HG02981 (cell line): ENCODE results near the gene TMEM140.

Experiments used
- ATAC-seq: cut with Tn5 transposase; IDR thresholded peaks from one replicate; pipeline ENCODE4 v1.9.1; 2021; ENCODE audit warnings: mild to moderate bottlenecking, moderate library complexity; ENCODE audit not compliant: unreplicated experiment

The TMEM140 gene

DNA sequence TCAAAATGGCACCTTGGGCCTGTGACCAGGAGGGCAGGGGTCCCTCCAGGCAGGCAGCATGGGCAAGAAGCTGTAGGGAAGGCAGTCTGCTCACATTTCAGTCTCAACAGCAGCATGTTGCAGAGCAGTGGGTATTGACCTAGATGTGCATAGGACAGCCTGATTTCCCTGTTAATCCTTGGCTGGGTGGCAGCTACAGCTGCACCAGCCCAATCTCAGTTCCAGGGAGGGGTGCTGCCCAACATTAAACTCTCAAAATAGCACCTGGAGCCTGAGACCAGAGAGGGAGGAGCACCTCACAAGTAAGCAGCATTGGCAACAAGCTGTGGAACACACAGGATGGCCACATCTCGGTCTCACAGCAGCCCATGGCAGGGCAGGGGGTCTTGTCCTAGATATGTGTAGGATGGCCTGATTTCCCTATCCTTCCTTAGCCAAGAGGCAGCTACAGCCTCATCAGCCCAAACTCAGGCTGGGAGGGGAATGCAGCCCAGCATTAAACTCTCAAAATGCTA, 10.3 kb downstream of the TMEM140 start:
- no peak for ATAC-seq

DNA sequence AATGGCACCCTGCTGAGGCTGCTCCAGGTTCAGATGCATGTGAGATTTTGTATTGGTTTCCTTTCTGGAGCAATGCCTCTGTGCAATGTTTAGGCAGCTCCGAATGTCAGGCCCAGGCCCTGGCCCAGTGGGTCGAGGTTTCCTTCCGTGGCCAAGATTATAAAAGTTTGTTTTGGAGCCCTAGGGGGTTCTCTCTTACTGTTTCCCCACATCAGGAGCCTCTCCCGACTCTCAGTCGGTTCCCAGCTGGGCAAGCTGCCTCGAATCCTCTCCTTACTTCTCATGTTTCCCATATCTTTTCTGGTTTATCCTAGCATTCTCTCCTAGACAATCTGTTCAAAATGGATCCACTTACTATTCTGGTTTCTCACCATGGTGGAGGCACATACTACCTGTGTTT, 11.0 kb downstream of the TMEM140 start:
- ATAC-seq: no peak

- no peak for ATAC-seq
These were observed 11.7 kb downstream of the TMEM140 start for GRCh38 chr7:135159359-135160085.

GRCh38 chr7:135160098-135160857, 12.4 kb downstream of the TMEM140 start:
- ATAC-seq: peak; percentile 57

DNA sequence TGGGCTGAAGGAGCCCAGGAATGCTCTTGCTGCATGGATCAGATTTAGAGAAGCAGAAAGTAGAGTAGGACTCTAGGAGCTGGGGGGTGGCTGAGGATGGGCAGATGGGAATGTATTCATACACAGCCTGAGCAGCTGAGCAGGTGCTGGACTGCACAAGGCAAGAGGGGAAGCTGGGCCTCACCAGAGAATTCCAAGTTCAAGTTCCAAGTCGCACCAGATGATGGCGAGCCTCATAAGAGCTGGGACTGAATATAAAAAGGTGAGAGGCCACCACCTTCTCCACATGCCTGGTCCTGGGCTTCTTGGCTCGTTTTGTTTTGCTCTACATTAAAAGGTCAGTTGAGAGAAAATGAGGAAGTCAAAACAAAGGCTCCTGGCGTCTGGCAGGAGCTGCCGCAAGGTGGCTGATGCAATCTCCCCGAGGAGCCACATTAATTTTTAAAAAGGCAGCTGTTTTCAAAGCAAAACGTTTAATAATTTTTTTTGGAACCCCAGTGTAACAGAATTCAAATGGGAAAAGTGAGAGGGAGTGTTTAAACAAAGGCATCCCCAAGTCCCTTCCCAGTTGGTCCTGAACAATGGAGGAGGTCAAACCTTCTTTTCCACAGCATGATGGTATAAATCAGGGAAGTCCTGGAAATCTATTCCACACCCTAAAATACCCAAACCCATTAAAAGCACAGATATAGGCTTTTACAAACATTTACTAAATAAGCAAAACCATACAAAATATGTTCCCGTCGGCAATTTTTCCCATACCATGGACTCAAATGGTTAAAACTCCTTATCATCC, 13.2 kb downstream of the TMEM140 start:
- no peak for ATAC-seq

GRCh38 chr7:135161669-135162068, 13.8 kb downstream of the TMEM140 start:
- no peak for ATAC-seq

- ATAC-seq: no peak
These were observed 14.6 kb downstream of the TMEM140 start for GRCh38 chr7:135162382-135163001.

GRCh38 chr7:135164357-135165061, 16.6 kb downstream of the TMEM140 start:
- no peak for ATAC-seq

GRCh38 chr7:135165862-135166261, 18.0 kb downstream of the TMEM140 start:
- no peak for ATAC-seq

DNA sequence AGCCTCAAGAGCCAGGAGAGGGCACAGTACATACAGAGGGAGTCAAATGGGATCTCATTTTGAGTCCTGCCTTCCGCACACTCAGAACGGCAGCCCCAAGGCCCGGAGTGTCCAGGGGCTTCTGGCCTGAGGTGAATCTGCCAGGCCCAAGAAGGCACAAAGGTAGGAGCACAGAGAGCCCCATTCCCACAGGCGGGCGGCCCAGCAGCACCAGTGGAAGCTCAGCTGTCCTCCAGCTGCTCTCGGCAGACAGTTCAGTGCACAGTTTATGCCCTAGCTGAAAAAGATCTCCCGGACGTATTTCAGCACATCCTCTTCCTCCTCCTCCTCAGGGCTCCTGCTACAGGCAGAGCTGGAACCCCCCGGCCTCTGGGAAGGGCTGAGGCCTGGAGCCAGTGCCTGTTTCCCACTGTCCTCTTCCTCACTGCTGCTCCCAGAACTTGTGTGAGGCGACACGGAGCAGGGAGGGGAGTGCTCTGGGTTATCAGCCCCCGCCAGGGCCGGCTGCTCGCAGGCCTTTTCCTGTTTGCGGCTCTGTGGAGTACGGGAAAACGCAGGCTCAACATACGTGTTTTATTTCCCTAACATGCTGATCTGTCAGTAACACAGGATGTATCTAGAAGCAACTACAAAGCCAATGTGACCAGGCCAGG, 18.6 kb downstream of the TMEM140 start:
- ATAC-seq: no peak

GRCh38 chr7:135167365-135167917, 19.6 kb downstream of the TMEM140 start:
- ATAC-seq: no peak

- ATAC-seq: no peak
These were observed 20.1 kb downstream of the TMEM140 start for GRCh38 chr7:135168001-135168400.

DNA sequence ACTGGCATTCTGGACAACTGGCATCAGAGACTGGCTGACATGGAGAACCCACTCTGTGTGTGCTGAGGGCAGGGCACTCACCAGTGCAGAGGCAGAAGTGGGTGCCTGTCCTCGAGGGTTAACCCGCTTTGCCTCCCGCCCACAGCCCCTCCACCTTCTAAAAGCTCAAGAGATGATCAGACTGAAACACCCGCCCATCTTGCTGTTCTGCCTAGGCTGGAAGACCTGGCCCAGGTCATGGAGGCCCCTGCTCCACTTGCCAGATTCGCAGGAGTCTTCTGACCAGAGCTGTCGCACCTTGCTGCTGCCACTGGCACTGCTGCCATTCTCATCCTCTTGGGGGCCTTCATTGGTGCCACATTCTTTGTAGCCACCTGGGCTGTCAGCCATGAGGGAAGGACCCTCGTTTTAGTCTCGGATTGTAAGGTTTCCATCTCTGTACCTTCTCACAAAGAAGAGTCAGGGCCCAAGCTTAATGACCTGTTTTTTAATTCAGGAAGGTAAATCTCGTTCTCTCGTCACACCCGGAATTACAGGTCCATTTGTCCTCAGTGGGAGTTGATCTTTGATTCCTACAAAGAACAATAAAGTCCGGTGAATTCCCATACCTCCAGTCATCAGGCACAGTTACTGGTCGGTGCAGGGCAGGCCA, 20.7 kb downstream of the TMEM140 start:
- ATAC-seq: no peak

DNA sequence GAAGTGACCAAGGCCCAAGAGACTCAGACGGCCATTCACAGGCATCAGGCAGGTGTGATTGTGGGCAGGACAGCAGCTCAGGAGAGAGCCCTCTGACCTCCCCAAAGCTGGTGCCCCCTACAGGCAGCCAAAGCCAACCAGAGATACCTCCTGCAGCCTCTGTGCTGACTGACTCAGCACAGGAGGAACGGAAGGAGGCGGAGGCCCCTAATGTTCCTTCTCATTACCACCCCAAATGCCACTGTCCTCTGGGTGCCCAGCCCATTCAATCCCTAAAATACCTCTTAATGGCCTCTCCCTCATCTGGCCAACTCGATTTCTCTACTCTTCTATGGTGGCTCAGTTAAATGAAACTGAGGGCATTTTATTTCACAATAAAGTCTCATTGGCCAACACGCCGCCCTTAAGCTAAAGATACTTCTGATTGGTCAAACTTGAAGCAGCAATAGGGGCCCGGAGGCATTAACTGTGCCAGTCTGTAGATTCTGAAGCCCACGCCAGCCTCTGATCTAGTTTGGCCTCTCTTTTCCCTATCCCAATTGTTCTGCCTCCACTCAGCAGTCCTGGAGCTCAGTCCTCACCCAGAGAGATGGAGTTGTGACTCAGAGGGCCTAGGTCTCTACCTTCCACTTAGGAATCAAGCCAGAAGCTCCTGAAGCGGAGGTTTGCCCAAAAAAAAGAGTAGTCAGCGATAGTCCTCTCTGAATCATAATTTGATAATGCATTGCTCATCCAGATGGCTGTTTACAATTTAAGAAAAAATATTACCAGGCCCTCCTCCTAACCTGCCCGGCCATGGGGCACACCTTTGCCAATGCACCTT, 21.5 kb downstream of the TMEM140 start:
- ATAC-seq: peak; percentile 42

GRCh38 chr7:135169964-135170273, 22.0 kb downstream of the TMEM140 start:
- peak; percentile 1 for ATAC-seq

GRCh38 chr7:135170274-135170997, 22.6 kb downstream of the TMEM140 start, which contains the start of gene CYREN:
TSS of gene CYREN (minus strand) at chr7:135170707. CDS start at chr7:135168922, 1,785 bp downstream.
- peak; percentile 75 for ATAC-seq

DNA sequence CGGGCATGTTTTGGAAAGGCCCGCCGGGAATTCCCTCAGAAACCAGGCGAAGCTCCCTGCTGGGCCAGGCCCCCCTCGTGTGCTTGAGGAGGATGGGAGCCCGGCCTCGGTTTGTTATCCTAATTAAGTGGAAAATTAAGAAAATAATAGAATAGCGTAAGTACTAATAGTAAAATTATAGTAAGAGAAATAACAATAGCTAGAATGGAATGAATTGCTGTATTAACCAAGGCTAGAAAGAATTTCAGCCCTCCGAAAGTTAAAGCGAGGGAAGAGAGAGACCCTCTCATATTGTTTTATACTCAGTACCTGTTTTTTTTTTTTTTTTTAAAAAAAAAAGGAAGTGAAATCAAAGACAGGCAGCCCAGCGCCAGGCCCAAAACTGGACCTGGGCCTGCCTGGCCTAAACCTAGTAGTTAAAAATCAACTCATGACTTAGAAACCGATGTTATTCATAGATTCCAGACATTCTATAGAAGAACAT, 23.2 kb downstream of the TMEM140 start:
- peak; percentile 26 for ATAC-seq
